H1 (cell line): Measurements from ENCODE around the gene PSD2. TPM values are rescaled to one million over a fixed set of nuclear protein-coding genes. Genes with fewer than 3 reads are reported as not detected.

Experiments
- polyA plus RNA-seq, 7 experiments: library from polyadenylated mRNA; depleted of rRNA in 3 of 7; stranded (reverse) in 5 of 7; unstranded in 2 of 7; fragments of >200 nt in 5 of 7; fragments of 200-250 nt in 2 of 7; gene quantifications; 1 replicate in 5 of 7; 2 replicates in 1 of 7; 4 replicates in 1 of 7; pipeline versions ENCODE4 v1.2.1 to v1.2.3, GENCODE V29; 2011 to 2013; ENCODE audit warnings: missing spikeins in 2 of 7, mixed read lengths in 2 of 7
- total RNA-seq: library from RNA; stranded (reverse); fragmentation: NEBNext Ultra II Directional; extraction: Animal tissue kit (Norgen Biotek cat#: 25700); gene quantifications from 2 replicates; pipeline ENCODE4 v1.2.1, GENCODE V29; 2021
- TF ChIP-seq, protein P1 (sequence below): fragments of 300-600 bp; sonication (generic); IDR thresholded peaks from 2 replicates; pipeline ENCODE4 v1.7.1; 2012; ENCODE audit warnings: low read length, moderate library complexity, mild to moderate bottlenecking, inconsistent platforms; ENCODE audit not compliant: insufficient replicate concordance

PSD2 gene
- total and polyA plus RNA-seq, 2 of the 8 experiments (the other 6 are each of a cell fraction or from before 2014, with no cell fraction given), result 0.06 to 0.14 TPM

DNA sequence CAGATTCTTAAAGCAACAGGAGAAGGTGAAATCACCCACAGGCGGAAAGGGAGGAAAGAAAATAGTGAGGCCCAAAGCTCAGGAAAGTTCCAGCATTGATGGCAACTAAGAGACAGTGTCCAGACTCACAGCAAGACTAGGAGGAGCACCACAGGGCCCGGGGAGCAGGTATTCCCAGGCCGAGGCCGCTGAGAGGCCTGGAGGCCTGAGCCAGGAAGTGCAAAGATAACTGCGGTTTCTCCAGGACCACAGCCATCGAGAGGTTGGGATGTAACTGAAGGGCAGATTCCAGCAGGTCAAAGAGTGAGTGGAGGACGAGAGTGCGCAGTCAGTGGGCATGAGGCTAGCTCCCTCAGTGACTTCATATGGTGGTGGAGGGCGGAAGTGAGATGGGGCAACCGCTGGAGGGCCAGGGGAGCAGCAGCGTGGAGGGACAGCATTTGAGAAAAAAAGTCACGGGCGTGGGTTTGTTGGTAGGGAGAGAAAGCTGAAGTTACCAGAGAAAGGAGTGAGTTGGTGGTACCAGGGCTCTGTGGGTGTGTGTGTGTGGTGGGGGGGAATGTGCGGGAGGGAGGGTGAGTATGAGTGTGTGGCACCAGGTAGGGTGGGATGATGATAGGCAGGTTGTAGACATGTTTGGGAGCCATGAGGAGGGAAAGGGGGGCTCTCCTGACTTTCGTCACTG lies 89.7 kb downstream of the PSD2 start (continued):
- TF ChIP-seq, protein P1, sequence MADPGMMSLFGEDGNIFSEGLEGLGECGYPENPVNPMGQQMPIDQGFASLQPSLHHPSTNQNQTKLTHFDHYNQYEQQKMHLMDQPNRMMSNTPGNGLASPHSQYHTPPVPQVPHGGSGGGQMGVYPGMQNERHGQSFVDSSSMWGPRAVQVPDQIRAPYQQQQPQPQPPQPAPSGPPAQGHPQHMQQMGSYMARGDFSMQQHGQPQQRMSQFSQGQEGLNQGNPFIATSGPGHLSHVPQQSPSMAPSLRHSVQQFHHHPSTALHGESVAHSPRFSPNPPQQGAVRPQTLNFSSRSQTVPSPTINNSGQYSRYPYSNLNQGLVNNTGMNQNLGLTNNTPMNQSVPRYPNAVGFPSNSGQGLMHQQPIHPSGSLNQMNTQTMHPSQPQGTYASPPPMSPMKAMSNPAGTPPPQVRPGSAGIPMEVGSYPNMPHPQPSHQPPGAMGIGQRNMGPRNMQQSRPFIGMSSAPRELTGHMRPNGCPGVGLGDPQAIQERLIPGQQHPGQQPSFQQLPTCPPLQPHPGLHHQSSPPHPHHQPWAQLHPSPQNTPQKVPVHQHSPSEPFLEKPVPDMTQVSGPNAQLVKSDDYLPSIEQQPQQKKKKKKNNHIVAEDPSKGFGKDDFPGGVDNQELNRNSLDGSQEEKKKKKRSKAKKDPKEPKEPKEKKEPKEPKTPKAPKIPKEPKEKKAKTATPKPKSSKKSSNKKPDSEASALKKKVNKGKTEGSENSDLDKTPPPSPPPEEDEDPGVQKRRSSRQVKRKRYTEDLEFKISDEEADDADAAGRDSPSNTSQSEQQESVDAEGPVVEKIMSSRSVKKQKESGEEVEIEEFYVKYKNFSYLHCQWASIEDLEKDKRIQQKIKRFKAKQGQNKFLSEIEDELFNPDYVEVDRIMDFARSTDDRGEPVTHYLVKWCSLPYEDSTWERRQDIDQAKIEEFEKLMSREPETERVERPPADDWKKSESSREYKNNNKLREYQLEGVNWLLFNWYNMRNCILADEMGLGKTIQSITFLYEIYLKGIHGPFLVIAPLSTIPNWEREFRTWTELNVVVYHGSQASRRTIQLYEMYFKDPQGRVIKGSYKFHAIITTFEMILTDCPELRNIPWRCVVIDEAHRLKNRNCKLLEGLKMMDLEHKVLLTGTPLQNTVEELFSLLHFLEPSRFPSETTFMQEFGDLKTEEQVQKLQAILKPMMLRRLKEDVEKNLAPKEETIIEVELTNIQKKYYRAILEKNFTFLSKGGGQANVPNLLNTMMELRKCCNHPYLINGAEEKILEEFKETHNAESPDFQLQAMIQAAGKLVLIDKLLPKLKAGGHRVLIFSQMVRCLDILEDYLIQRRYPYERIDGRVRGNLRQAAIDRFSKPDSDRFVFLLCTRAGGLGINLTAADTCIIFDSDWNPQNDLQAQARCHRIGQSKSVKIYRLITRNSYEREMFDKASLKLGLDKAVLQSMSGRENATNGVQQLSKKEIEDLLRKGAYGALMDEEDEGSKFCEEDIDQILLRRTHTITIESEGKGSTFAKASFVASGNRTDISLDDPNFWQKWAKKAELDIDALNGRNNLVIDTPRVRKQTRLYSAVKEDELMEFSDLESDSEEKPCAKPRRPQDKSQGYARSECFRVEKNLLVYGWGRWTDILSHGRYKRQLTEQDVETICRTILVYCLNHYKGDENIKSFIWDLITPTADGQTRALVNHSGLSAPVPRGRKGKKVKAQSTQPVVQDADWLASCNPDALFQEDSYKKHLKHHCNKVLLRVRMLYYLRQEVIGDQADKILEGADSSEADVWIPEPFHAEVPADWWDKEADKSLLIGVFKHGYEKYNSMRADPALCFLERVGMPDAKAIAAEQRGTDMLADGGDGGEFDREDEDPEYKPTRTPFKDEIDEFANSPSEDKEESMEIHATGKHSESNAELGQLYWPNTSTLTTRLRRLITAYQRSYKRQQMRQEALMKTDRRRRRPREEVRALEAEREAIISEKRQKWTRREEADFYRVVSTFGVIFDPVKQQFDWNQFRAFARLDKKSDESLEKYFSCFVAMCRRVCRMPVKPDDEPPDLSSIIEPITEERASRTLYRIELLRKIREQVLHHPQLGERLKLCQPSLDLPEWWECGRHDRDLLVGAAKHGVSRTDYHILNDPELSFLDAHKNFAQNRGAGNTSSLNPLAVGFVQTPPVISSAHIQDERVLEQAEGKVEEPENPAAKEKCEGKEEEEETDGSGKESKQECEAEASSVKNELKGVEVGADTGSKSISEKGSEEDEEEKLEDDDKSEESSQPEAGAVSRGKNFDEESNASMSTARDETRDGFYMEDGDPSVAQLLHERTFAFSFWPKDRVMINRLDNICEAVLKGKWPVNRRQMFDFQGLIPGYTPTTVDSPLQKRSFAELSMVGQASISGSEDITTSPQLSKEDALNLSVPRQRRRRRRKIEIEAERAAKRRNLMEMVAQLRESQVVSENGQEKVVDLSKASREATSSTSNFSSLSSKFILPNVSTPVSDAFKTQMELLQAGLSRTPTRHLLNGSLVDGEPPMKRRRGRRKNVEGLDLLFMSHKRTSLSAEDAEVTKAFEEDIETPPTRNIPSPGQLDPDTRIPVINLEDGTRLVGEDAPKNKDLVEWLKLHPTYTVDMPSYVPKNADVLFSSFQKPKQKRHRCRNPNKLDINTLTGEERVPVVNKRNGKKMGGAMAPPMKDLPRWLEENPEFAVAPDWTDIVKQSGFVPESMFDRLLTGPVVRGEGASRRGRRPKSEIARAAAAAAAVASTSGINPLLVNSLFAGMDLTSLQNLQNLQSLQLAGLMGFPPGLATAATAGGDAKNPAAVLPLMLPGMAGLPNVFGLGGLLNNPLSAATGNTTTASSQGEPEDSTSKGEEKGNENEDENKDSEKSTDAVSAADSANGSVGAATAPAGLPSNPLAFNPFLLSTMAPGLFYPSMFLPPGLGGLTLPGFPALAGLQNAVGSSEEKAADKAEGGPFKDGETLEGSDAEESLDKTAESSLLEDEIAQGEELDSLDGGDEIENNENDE, result no peak
- TF ChIP-seq, all 59 proteins: peak for 0
